HEK293 (cell line): ENCODE measurements around the gene RAP1B.

Experiments used
- CTCF ChIP-seq: fragments of 450-650 bp; formaldehyde crosslinking; IDR thresholded peaks from 2 replicates; pipeline ENCODE4 v1.5.1; 2016; ENCODE audit warnings: missing biosample characterization, missing genetic modification characterization
- ZNF335 ChIP-seq: fragments of 450-650 bp; formaldehyde crosslinking; conservative IDR thresholded peaks from 2 replicates; pipeline ENCODE4 v1.5.1; 2016; ENCODE audit warnings: missing biosample characterization, missing genetic modification characterization
- ZNF639 ChIP-seq: fragments of 450-650 bp; formaldehyde crosslinking; IDR thresholded peaks from 2 replicates; pipeline ENCODE4 v1.5.1; 2016; ENCODE audit warnings: missing biosample characterization, missing genetic modification characterization

- TF ChIP-seq CTCF (tag by site-specific recombination) (no peak), ZNF639 (tag by site-specific recombination) (no peak), ZNF335 (tag by site-specific recombination) (no peak)
Observed at GRCh38 chr12:68609998-68610369, 715 bp upstream of the RAP1B start.
